Measurements from ENCODE around the gene RAB36. TPM values are rescaled to one million over a fixed set of nuclear protein-coding genes. Genes with fewer than 3 reads are reported as not detected.

The RAB36 gene
- total and polyA plus RNA-seq, 10 donors, result 1.0 to 3.7 (median 1.6) TPM

DNA sequence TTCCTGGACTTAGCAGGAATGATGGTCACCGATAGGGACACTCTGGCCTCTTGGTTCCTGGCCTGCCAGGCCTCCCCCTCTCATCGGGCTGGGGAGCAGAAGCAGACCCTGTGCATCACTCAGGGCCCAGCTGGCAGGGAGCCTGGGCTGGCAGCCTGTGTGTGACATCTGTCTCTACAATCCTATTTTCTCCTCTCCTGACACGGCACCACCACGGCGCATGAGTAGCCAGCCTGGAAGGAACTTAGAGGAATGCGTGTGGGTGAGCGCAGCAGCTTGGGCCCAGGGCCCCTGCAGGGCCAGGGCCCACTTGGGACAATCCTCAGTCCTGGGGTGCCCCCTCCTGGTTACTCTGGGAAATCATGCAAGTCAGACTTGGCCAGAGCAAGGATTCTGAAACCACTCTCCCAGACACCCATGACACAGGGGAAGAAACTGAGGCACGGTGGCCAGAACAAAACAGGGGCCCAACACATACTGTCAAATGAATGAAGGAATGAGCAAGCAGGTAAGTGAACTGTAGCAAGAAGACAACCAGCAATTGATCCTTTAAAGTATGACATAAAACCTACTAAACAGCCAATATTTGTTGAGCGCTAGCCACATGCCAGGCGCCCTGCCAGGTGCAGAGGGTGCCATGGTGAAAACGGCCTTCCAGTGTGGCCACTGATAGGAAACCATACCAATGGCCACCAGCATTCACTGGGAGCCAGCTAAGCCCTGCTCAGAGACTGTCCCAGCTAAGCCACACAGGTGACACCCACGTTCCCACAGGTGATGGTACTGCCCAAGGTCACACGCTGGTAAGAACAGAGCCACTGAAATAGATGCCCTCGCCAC is 16.8 kb upstream of the RAB36 start:
- WGBS, 5 donors, result 34 to 50% (median 40%) methylated on average over 12 to 14 of the region's 14 CpGs
- intact Hi-C loops (cut with DNase I; ENCODE audit: low total_unique reads), result loop anchor here (2.0 kb wide), 1 partner anchor 170 kb away; no protein-coding TSS in a partner anchor
- peak; percentile 90 for DNase-seq

DNA sequence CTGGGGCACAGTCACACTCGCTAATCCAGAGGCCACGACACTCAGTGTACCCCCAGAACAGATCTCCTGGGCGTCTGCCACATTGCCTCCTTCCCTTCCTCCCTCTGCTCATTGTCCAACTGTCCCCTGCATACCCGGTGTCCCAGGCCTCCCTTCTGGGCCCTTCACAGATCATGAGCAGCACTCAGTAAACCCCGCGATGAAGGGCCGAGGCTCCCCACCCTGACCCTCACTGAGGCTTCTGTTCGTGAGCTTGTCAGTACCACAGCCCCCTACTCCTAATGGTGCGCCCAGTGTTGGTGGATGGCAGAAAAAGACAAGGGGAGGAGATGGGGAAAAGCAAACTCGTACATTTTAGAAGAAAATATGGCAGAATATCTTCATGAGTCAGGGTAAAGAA is 16.1 kb upstream of the RAB36 start:
- no peaks in the 10 kb centered on the region for H3K27me3 ChIP-seq (replicated peaks in 1 of 7)
- DNase-seq, result no peak
- no peak overlapping the region for H3K27ac ChIP-seq
- no peak for TF ChIP-seq CTCF (IDR thresholded peaks at IDR 0.05 in 8 of 11, conservative IDR thresholded peaks at IDR 0.05 in 3 of 11)
- TF ChIP-seq POLR2A (IDR thresholded peaks at IDR 0.05), result no peak
- TF ChIP-seq POLR2AphosphoS5 (IDR thresholded peaks at IDR 0.05), result no peak
- intact Hi-C loops (cut with DNase I; ENCODE audit: low total_unique reads), result loop anchor here (2.0 kb wide), 1 partner anchor 170 kb away; no protein-coding TSS in a partner anchor
- H3K36me3 ChIP-seq, result no peaks in the 10 kb centered on the region
- no peaks in the 10 kb centered on the region for H3K9me3 ChIP-seq
- no peak overlapping the region for H3K4me3 ChIP-seq
- H3K4me1 ChIP-seq, result peaks cover 0 to 9% (median 5%) of the 10 kb centered on the region in 6 donors
- 74 to 91% (median 75%) methylated on average over 10 of the region's 10 CpGs for WGBS, 5 donors

More for the DNA sequence above, 16.8 kb upstream of the RAB36 start:
- TF ChIP-seq CTCF (IDR thresholded peaks at IDR 0.05 in 8 of 11, conservative IDR thresholded peaks at IDR 0.05 in 3 of 11), result peak; percentile 71 to 91 (median 84)
- TF ChIP-seq POLR2A (IDR thresholded peaks at IDR 0.05), result no peak
- Histone ChIP-seq H3K27me3 (replicated peaks in 1 of 7) (no peaks in the 10 kb centered on the region), H3K4me1 (peaks cover 0 to 9% (median 5%) of the 10 kb centered on the region in 6 donors), H3K9me3 (no peaks in the 10 kb centered on the region), H3K27ac (no peak overlapping the region), H3K36me3 (peaks cover 0 to 3% (median 0%) of the 10 kb centered on the region in 6 donors), H3K4me3 (no peak overlapping the region)

- no peak for DNase-seq
- Histone ChIP-seq H3K4me1 (peaks cover 0 to 14% (median 5%) of the 10 kb centered on the region in 6 donors), H3K9me3 (no peaks in the 10 kb centered on the region), H3K27ac (no peak overlapping the region), H3K27me3 (replicated peaks in 1 of 7) (no peaks in the 10 kb centered on the region), H3K4me3 (no peak overlapping the region), H3K36me3 (no peaks in the 10 kb centered on the region)
- 71 to 85% (median 81%) methylated on average over 3 of the region's 3 CpGs for WGBS, 5 donors
- intact Hi-C loops (cut with DNase I; ENCODE audit: low total_unique reads), result no loop called here
- TF ChIP-seq POLR2A (IDR thresholded peaks at IDR 0.05), result no peak
These were observed 14.6 kb upstream of the RAB36 start for GRCh38 chr22:23130697-23131096.

- Histone ChIP-seq H3K9me3 (no peaks in the 10 kb centered on the region), H3K27me3 (replicated peaks in 1 of 7) (no peaks in the 10 kb centered on the region), H3K4me1 (peaks cover 0 to 26% (median 16%) of the 10 kb centered on the region in 6 donors), H3K36me3 (no peaks in the 10 kb centered on the region), H3K4me3 (no peak overlapping the region), H3K27ac (no peak overlapping the region)
- intact Hi-C loops (cut with DNase I; ENCODE audit: low total_unique reads), result no loop called here
- 81 to 90% (median 82%) methylated on average over 6 of the region's 6 CpGs for WGBS, 5 donors
- DNase-seq, result no peak
- TF ChIP-seq POLR2A (IDR thresholded peaks at IDR 0.05) (no peak), CTCF (IDR thresholded peaks at IDR 0.05 in 8 of 11, conservative IDR thresholded peaks at IDR 0.05 in 3 of 11) (no peak), POLR2AphosphoS5 (IDR thresholded peaks at IDR 0.05) (no peak)
These were observed 13.3 kb upstream of the RAB36 start for GRCh38 chr22:23131931-23132330.

All from spleen (tissue), 11 donors.